Activated T-cell treated with anti-CD3 and anti-CD28 coated beads, Interleukin-2, amount 50 U/mL, for 1 hour (primary cell): ENCODE data around the gene MVB12B.

Experiments
- DNase-seq: peaks from one replicate; pipeline ENCODE4 v3.0.0-alpha.2; 2020

Gene MVB12B

GRCh38 chr9:126436545-126437267 lies 110.1 kb downstream of the MVB12B start:
- DNase-seq: no peak

GRCh38 chr9:126437268-126437666 lies 110.6 kb downstream of the MVB12B start:
- no peak for DNase-seq

- DNase-seq: no peak
Observed at GRCh38 chr9:126437701-126438100, 111.1 kb downstream of the MVB12B start.

- DNase-seq: no peak
Observed at GRCh38 chr9:126438741-126439401, 112.2 kb downstream of the MVB12B start.

- no peak for DNase-seq
Observed at GRCh38 chr9:126439402-126439765, 112.8 kb downstream of the MVB12B start.

- no peak for DNase-seq
Observed at GRCh38 chr9:126439883-126440653, 113.4 kb downstream of the MVB12B start.

GRCh38 chr9:126440940-126441339 lies 114.3 kb downstream of the MVB12B start:
- no peak for DNase-seq

GRCh38 chr9:126442636-126443035 lies 116.0 kb downstream of the MVB12B start:
- no peak for DNase-seq

- no peak for DNase-seq
Observed at GRCh38 chr9:126443144-126443543, 116.5 kb downstream of the MVB12B start.

GRCh38 chr9:126448136-126448535 lies 121.5 kb downstream of the MVB12B start:
- no peak for DNase-seq

- no peak for DNase-seq
Observed at GRCh38 chr9:126448865-126449577, 122.4 kb downstream of the MVB12B start.

- DNase-seq: no peak
Observed at GRCh38 chr9:126449725-126450667, 123.4 kb downstream of the MVB12B start.

- no peak for DNase-seq
Observed at GRCh38 chr9:126450668-126451205, 124.1 kb downstream of the MVB12B start.

GRCh38 chr9:126451316-126451885 lies 124.8 kb downstream of the MVB12B start:
- DNase-seq: no peak

GRCh38 chr9:126452106-126452505 lies 125.5 kb downstream of the MVB12B start:
- DNase-seq: no peak

GRCh38 chr9:126453156-126453963 lies 126.7 kb downstream of the MVB12B start:
- no peak for DNase-seq

GRCh38 chr9:126454215-126454614 lies 127.6 kb downstream of the MVB12B start:
- no peak for DNase-seq

- DNase-seq: no peak
Observed at GRCh38 chr9:126454795-126455194, 128.2 kb downstream of the MVB12B start.

- DNase-seq: no peak
Observed at GRCh38 chr9:126456441-126457174, 130.0 kb downstream of the MVB12B start.

GRCh38 chr9:126457175-126457547 lies 130.5 kb downstream of the MVB12B start:
- no peak for DNase-seq
